HEK293T (cell line): ENCODE measurements around the gene MMP20.

Source experiments
- CTCF ChIA-PET: fragments of 350-600 bp; formaldehyde crosslinking; extraction: SDS; loops from one replicate; lab custom pipeline; 2021; ENCODE audit warnings: antibody characterized with exemption, inconsistent platforms; lab: Yijun Ruan, JAX
- POLR2A ChIA-PET: fragments of 350-600 bp; formaldehyde crosslinking; extraction: SDS; loops from one replicate; lab custom pipeline; 2020; ENCODE audit warnings: antibody characterized with exemption, inconsistent platforms; lab: Yijun Ruan, JAX
- DNase-seq: peaks from one replicate; pipeline ENCODE4 v3.0.0; 2012; ENCODE audit warnings: mixed read lengths; ENCODE audit errors: extremely low spot score
- ARNT ChIP-seq: fragments of 450-650 bp; IDR thresholded peaks from 2 replicates; pipeline ENCODE4 v1.6.1; 2017; ENCODE audit warnings: mild to moderate bottlenecking
- BHLHE40 ChIP-seq: fragments of 450-650 bp; IDR thresholded peaks from 2 replicates; pipeline ENCODE4 v1.6.1; 2016; ENCODE audit warnings: mild to moderate bottlenecking, moderate library complexity, borderline replicate concordance
- CTBP1 ChIP-seq: fragments of 450-650 bp; IDR thresholded peaks from 2 replicates; pipeline ENCODE4 v1.6.1; 2016; ENCODE audit warnings: borderline replicate concordance
- ELF4 ChIP-seq: fragments of 450-650 bp; IDR thresholded peaks from 2 replicates; pipeline ENCODE4 v1.6.1; 2017; ENCODE audit warnings: antibody characterized with exemption
- FOXA1 ChIP-seq: fragments of 450-650 bp; IDR thresholded peaks from 2 replicates; pipeline ENCODE4 v1.6.1; 2016; ENCODE audit warnings: mild to moderate bottlenecking
- FOXK2 ChIP-seq: fragments of 450-650 bp; IDR thresholded peaks from 2 replicates; pipeline ENCODE4 v1.6.1; 2016; ENCODE audit warnings: mild to moderate bottlenecking
- FOXM1 ChIP-seq: fragments of 450-650 bp; IDR thresholded peaks from 2 replicates; pipeline ENCODE4 v1.6.1; 2017; ENCODE audit warnings: mild to moderate bottlenecking, borderline replicate concordance
- HDGF ChIP-seq: fragments of 450-650 bp; IDR thresholded peaks from 2 replicates; pipeline ENCODE4 v1.6.1; 2017; ENCODE audit warnings: antibody characterized with exemption, borderline replicate concordance
- L3MBTL2 ChIP-seq: fragments of 450-650 bp; conservative IDR thresholded peaks from 2 replicates; pipeline ENCODE4 v1.6.1; 2016; ENCODE audit warnings: mild to moderate bottlenecking
- LEF1 ChIP-seq: fragments of 450-650 bp; IDR thresholded peaks from 2 replicates; pipeline ENCODE4 v1.6.1; 2017; ENCODE audit warnings: mild to moderate bottlenecking, borderline replicate concordance
- NFRKB ChIP-seq: fragments of 450-650 bp; IDR thresholded peaks from 2 replicates; pipeline ENCODE4 v1.6.1; 2016; ENCODE audit warnings: mild to moderate bottlenecking, moderate library complexity
- PKNOX1 ChIP-seq: fragments of 450-650 bp; IDR thresholded peaks from 2 replicates; pipeline ENCODE4 v1.6.1; 2016
- SP1 ChIP-seq: fragments of 450-650 bp; IDR thresholded peaks from 2 replicates; pipeline ENCODE4 v1.6.1; 2017
- SUZ12 ChIP-seq: fragments of 450-650 bp; IDR thresholded peaks from 2 replicates; pipeline ENCODE4 v1.6.1; 2016; ENCODE audit warnings: mild to moderate bottlenecking
- TARDBP ChIP-seq: fragments of 450-650 bp; IDR thresholded peaks from 2 replicates; pipeline ENCODE4 v1.6.1; 2016
- ZNF384 ChIP-seq: fragments of 450-650 bp; IDR thresholded peaks from 2 replicates; pipeline ENCODE4 v1.6.1; 2016

Gene MMP20

GRCh38 chr11:102553835-102554282 lies 71.3 kb downstream of the MMP20 start:
- POLR2A ChIA-PET: no interaction called here
- CTCF ChIA-PET: interaction anchor here (1.2 kb wide), 1 partner anchor 211 kb away, joined by 6 read pairs; no protein-coding TSS in a partner anchor
- no peak for DNase-seq
- TF ChIP-seq ARNT (no peak), PKNOX1 (no peak), FOXA1 (no peak), LEF1 (no peak), SUZ12 (no peak), NFRKB (no peak), ZNF384 (no peak), TARDBP (no peak), L3MBTL2 (no peak), FOXK2 (no peak), HDGF (no peak), BHLHE40 (no peak)

GRCh38 chr11:102552447-102553194 lies 72.5 kb downstream of the MMP20 start:
- ChIA-PET POLR2A (no interaction called here), CTCF (no interaction called here)
- no peak for TF ChIP-seq FOXA1
- no peak for TF ChIP-seq TARDBP
- TF ChIP-seq CTBP1: no peak
- TF ChIP-seq FOXK2: no peak
- TF ChIP-seq SUZ12: no peak
- no peak for TF ChIP-seq L3MBTL2
- no peak for TF ChIP-seq ZNF384
- TF ChIP-seq PKNOX1: no peak
- no peak for TF ChIP-seq BHLHE40
- TF ChIP-seq FOXM1: no peak
- TF ChIP-seq ARNT: no peak
- no peak for TF ChIP-seq LEF1
- TF ChIP-seq HDGF: no peak
- TF ChIP-seq ELF4: no peak
- TF ChIP-seq SP1: no peak
- no peak for TF ChIP-seq NFRKB
- DNase-seq: no peak

- POLR2A ChIA-PET: no interaction called here
- TF ChIP-seq LEF1: no peak
- no peak for TF ChIP-seq BHLHE40
- TF ChIP-seq FOXA1: no peak
- no peak for TF ChIP-seq CTBP1
- no peak for DNase-seq
- CTCF ChIA-PET: no interaction called here
Observed at GRCh38 chr11:102552020-102552419, 73.1 kb downstream of the MMP20 start.

- DNase-seq: no peak
- no peak for TF ChIP-seq FOXA1
- TF ChIP-seq L3MBTL2: no peak
- no peak for TF ChIP-seq PKNOX1
- TF ChIP-seq ELF4: no peak
- TF ChIP-seq NFRKB: no peak
- no peak for TF ChIP-seq CTBP1
- no peak for TF ChIP-seq TARDBP
- no peak for TF ChIP-seq ZNF384
- no peak for TF ChIP-seq FOXM1
- TF ChIP-seq BHLHE40: no peak
- no peak for TF ChIP-seq HDGF
- ChIA-PET POLR2A (no interaction called here), CTCF (no interaction called here)
Observed at GRCh38 chr11:102551169-102551781, 73.9 kb downstream of the MMP20 start.

GRCh38 chr11:102546923-102547471 lies 78.1 kb downstream of the MMP20 start:
- DNase-seq: no peak
- ChIA-PET CTCF (no interaction called here), POLR2A (no interaction called here)
- TF ChIP-seq BHLHE40 (no peak), LEF1 (no peak), ZNF384 (no peak), NFRKB (no peak), SP1 (no peak)

GRCh38 chr11:102546427-102546826 lies 78.7 kb downstream of the MMP20 start:
- CTCF ChIA-PET: interaction anchor here (0.9 kb wide), 1 partner anchor 236 kb away, joined by 3 read pairs; no protein-coding TSS in a partner anchor

More at GRCh38 chr11:102546427-102546826, 78.7 kb downstream of the MMP20 start:
- POLR2A ChIA-PET: no interaction called here
- TF ChIP-seq SP1 (no peak), TARDBP (no peak), PKNOX1 (no peak), NFRKB (no peak), FOXK2 (no peak), SUZ12 (no peak), FOXM1 (no peak), LEF1 (no peak), ZNF384 (no peak), HDGF (no peak)
- no peak for DNase-seq
